ENCODE measurements around the gene PPM1K.

- TF ChIP-seq POLR2A (IDR thresholded peaks at IDR 0.05; ENCODE audit: low read depth, low read length) (no peak), TAF1 (IDR thresholded peaks at IDR 0.05; ENCODE audit: borderline replicate concordance, low read depth, low read length) (no peak), POLR2AphosphoS5 (IDR thresholded peaks at IDR 0.05; ENCODE audit: low read depth, low read length) (no peak)
Observed at GRCh38 chr4:88291003-88291402, 6.6 kb upstream of the PPM1K start.
